ENCODE measurements around the gene LIN7C. TPM values are rescaled to one million over a fixed set of nuclear protein-coding genes. Genes with fewer than 3 reads are reported as not detected.
A peak's percentile ranks its signal among the peaks of the same experiment; 100 is the strongest.

LIN7C gene
- total and polyA plus RNA-seq, 2 of the 13 experiments (the other 11 are each of a cell fraction or from before 2014, with no cell fraction given), result 14.8 to 37.2 TPM

DNA sequence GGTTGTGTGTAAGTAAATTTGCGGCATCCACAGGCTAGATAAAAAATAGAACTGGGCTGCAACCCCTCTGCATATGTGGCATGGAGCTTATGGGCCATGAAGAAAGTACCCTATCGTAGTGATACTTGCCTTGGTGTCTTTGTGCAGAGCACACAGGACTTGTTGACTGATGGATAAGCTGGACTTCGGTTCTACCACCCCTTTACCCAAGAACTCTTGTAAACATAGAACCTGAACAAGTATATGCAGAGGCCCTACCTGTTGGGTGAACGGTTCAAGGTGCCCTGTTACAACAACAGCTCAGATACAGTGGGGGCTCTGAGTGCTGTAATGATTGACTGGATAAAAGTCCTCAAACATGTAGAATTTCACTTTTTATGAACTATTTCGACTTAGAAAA, 30.9 kb downstream of the LIN7C start (continued):
- TF ChIP-seq FOXM1 (CRISPR knock-in tag; IDR thresholded peaks at IDR 0.05) (no peak), MBD4 (IDR thresholded peaks at IDR 0.05; ENCODE audit: borderline replicate concordance, low read length) (no peak), POGZ (CRISPR knock-in tag; IDR thresholded peaks at IDR 0.05) (peak; percentile 85), ZNF333 (CRISPR knock-in tag; IDR thresholded peaks at IDR 0.05; ENCODE audit: borderline replicate concordance) (no peak), NFRKB (IDR thresholded peaks at IDR 0.05) (no peak), IRX3 (CRISPR knock-in tag; IDR thresholded peaks at IDR 0.05; ENCODE audit: borderline replicate concordance, low read depth) (no peak), HOXD1 (CRISPR knock-in tag; IDR thresholded peaks at IDR 0.05) (0 out of 2 replicates have a peak, but pooled peaks have one; percentile 21), REL (CRISPR knock-in tag; conservative IDR thresholded peaks at IDR 0.05) (no peak), U2AF2 (IDR thresholded peaks at IDR 0.05; ENCODE audit: low read depth, low read length) (no peak), ZNF557 (CRISPR knock-in tag; IDR thresholded peaks at IDR 0.05) (no peak), ZC3H4 (CRISPR knock-in tag; IDR thresholded peaks at IDR 0.05; ENCODE audit: borderline replicate concordance) (no peak), EP300 (IDR thresholded peaks at IDR 0.05; ENCODE audit: low read depth in 2 of 2, low read length in 2 of 2) (peak in 1 of 2 experiments; percentile 94; a peak in 2 of 4 replicates), EP300 (CRISPR knock-in tag; IDR thresholded peaks at IDR 0.05; ENCODE audit: borderline replicate concordance) (peak; percentile 75), GFI1 (CRISPR knock-in tag; IDR thresholded peaks at IDR 0.05; ENCODE audit: borderline replicate concordance) (peak; percentile 60; the same call in 1 of the 2 replicates), SIN3A (IDR thresholded peaks at IDR 0.05; ENCODE audit: borderline replicate concordance, low read depth, low read length) (no peak), BRD4 (CRISPR knock-in tag; IDR thresholded peaks at IDR 0.05) (no peak), NONO (IDR thresholded peaks at IDR 0.05) (no peak), NONO (CRISPR knock-in tag; conservative IDR thresholded peaks at IDR 0.05) (peak; percentile 72; the same call in 1 of the 2 replicates), RFXANK (CRISPR knock-in tag; IDR thresholded peaks at IDR 0.05) (no peak), SMAD3 (CRISPR knock-in tag; IDR thresholded peaks at IDR 0.05) (peak; percentile 73; the same call in 1 of the 2 replicates), ZNF569 (CRISPR knock-in tag; IDR thresholded peaks at IDR 0.05; ENCODE audit: borderline replicate concordance) (no peak), ZNF207 (IDR thresholded peaks at IDR 0.05; ENCODE audit: borderline replicate concordance) (no peak), ZNF709 (CRISPR knock-in tag; IDR thresholded peaks at IDR 0.05) (no peak), RBAK (CRISPR knock-in tag; IDR thresholded peaks at IDR 0.05) (no peak), ZNF30 (CRISPR knock-in tag; IDR thresholded peaks at IDR 0.05) (no peak)
- TF ChIP-seq, protein P1, sequence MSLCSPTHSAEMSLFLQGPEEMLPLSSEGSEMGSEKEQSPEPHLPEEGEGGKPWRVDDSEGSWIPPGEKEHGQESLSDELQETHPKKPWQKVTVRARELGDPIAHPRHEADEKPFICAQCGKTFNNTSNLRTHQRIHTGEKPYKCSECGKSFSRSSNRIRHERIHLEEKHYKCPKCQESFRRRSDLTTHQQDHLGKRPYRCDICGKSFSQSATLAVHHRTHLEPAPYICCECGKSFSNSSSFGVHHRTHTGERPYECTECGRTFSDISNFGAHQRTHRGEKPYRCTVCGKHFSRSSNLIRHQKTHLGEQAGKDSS (CRISPR knock-in tag; IDR thresholded peaks at IDR 0.05; ENCODE audit: borderline replicate concordance, low read depth), result no peak
- TF ChIP-seq, protein P2, sequence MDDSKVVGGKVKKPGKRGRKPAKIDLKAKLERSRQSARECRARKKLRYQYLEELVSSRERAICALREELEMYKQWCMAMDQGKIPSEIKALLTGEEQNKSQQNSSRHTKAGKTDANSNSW (CRISPR knock-in tag; IDR thresholded peaks at IDR 0.05; ENCODE audit: borderline replicate concordance), result no peak
- TF ChIP-seq, protein P3, sequence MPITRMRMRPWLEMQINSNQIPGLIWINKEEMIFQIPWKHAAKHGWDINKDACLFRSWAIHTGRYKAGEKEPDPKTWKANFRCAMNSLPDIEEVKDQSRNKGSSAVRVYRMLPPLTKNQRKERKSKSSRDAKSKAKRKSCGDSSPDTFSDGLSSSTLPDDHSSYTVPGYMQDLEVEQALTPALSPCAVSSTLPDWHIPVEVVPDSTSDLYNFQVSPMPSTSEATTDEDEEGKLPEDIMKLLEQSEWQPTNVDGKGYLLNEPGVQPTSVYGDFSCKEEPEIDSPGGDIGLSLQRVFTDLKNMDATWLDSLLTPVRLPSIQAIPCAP (CRISPR knock-in tag; IDR thresholded peaks at IDR 0.05; ENCODE audit: low read depth), result no peak
